Stimulated activated CD8-positive, alpha-beta memory T cell treated with anti-CD3 and anti-CD28 coated beads, Interleukin-2, amount 100 ng/mL, for 48 hours (primary cell): ENCODE results near the gene CRYBB2.
"Not testable (repeated sequence)": the region's sequence is repeated elsewhere in the genome, so short reads cannot be mapped to it uniquely, and the experiment has no call there.

Source experiments
- DNase-seq, 2 donors: peaks; one replicate each; pipeline ENCODE4 v3.0.0-alpha.2; 2020; ENCODE audit warnings: low read depth in 2 of 2

Gene CRYBB2

DNA sequence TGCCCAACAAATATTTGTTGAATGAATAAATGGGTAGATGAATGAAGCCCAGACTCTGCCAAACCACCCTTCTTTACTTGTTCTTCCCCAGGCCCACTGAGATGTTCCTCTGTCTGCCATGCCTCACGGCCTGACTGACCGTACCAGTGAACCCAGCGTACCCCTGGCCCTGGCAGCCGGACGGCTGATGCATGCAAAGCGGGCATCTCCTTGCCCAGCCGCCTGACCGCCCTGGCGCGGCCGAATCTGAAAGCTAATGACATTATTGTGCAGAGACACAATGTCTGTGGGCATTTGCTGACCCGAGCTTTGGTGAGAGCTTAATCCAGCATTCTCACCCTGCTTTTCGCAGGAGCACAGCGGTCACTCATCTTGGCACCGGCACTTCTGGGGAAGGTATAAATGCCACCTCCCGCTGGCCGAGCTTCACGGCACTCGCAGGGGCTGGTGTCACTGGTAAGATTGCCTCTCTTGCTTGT, at the start of gene CRYBB2:
Gene CRYBB2 (plus strand): TSS at position 429 of the 479 bp plus-strand sequence. CDS start 1,791 bp downstream, outside the sequence.
- no peak for DNase-seq

- no peak for DNase-seq
These were observed 48.9 kb upstream of the CRYBB2 start for GRCh38 chr22:25170426-25170980.

GRCh38 chr22:25172153-25172552, 47.3 kb upstream of the CRYBB2 start:
- DNase-seq = peak; percentile 4 to 13

GRCh38 chr22:25174156-25174887, 45.1 kb upstream of the CRYBB2 start:
- no peak for DNase-seq

DNA sequence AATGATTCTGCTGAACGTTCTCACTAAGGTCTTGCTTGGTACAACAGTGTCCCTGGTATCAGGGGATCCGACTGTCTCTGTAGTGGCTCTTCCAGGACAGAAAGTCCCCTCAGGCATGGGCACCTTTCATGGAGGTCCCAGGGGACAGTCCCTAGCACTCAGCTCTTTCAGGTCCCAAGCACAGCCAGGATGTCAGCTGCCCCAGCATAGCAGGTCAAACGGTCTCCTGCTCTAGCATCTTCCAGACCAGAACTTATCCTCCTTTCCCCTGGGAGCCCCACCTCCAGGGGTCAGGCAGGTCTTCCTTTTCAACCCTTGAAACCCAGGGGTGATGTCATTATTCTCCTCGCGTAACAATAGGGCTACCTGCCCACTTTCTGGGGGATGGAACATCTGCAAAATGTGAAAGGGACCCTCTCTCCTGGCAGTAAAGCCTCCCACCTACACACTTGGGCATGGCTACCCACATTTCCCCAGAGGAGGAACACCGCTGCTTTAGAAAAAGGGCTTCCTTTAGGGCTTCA, 44.5 kb upstream of the CRYBB2 start:
- DNase-seq = no peak

- DNase-seq = no peak
These were observed 43.3 kb upstream of the CRYBB2 start for GRCh38 chr22:25176175-25176574.

DNA sequence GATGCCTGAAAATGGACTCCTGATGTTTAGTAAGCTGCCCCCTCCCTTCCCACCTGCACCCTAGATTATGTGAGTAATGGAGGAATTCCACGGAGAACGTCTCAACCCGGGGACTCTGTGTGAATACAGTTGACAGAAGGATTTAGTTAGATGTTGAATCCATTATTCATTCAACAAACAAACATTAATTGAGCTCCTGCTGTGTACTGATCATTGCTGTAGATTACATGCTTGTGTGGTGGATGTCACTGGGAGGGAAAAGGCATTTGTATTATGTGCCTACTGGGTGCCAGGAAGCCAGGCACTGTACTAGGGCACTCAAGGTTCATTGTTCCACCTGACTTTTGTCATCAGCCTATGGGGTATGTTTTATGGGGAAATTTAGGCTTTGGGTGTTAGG, 42.6 kb upstream of the CRYBB2 start:
- no peak for DNase-seq

GRCh38 chr22:25177226-25177625, 42.2 kb upstream of the CRYBB2 start:
- no peak for DNase-seq

DNA sequence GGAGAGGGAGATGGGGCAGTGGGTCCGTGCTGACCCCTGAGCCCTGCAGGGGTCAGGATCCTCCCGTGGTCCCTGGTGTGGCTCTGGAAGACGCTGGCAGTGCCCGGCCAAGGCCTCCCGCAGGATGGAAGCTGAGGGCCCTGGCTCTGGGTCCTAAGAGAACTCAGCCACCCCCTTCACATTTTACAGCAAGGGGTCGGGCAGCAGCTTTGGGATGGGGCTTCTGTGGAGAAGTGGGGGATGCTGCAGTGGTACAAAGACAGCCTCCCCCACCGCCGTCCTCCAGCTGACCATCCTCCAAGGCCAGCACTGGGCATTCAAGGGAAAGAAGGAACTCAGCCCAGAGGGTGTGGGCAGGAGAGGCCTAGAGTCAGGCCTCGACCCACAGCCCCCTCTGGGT, 41.5 kb upstream of the CRYBB2 start:
- DNase-seq = no peak

DNA sequence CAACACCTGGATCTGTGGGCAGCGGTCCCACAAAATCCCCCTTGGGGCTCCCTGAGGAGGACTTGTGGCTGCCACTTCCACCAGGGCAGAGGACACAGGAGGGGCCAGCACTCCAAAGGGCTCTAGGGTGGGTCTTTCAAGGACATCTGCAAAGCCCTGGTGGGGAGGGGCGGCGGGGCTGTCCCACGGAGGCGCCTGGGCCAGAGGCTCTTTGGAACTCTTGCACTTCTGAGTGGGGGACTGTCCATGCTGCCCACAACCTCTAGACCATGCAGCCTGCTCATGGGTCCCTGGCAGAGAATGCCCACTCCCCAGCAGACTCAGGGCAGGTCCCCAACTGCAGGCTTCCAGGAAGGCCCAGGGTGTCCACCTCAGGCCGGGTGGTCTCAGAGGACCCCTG, 41.1 kb upstream of the CRYBB2 start:
- not testable (repeated sequence) for DNase-seq

- DNase-seq = not testable (repeated sequence)
These were observed 40.4 kb upstream of the CRYBB2 start for GRCh38 chr22:25178869-25179631.

DNA sequence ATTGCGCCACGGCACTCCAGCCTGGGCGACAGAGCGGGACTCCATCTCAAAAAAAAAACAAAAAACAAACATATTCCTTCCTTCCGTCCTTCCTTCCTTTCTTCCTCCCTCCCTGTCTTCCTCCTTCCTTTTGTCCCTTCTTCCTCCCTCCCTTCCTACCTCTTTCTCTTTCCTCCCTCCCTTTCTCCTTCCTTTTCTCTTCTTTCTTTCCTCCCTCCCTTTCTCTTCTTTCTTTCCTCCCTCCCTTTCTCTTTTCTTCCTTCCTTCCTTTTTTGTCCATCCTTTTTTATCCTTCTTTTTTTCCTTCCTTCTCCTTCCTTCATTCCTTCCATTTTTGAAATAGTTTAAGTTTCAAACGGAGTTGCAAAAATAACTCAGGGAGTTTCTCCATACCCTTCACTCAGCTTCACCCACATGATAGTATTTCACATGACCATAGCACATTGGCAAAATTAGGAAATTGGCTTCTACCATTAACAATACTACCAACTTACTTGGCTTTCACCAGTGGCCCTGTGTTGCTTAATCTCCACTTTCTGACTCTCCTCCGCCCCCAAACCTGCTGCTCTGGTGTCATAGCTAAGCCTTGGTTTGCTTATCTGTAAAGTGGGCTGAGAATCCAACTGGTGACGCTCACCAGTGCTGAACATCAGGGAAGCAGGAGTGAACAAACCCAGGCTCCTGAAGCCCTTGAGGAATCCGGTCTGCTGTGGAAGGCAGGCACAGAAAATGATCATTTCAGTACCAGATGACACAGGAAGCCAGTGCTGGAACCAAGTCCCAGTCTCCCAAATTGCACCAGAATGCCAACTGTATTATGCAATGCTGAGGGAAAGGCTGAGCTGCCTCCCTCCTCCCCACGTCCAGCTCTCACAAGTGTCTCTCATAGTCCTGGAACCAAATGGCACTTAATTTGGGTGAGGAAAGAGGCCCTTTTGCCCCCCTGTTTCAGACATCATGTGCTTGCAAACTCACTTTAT, 37.0 kb upstream of the CRYBB2 start:
- DNase-seq = no peak

DNA sequence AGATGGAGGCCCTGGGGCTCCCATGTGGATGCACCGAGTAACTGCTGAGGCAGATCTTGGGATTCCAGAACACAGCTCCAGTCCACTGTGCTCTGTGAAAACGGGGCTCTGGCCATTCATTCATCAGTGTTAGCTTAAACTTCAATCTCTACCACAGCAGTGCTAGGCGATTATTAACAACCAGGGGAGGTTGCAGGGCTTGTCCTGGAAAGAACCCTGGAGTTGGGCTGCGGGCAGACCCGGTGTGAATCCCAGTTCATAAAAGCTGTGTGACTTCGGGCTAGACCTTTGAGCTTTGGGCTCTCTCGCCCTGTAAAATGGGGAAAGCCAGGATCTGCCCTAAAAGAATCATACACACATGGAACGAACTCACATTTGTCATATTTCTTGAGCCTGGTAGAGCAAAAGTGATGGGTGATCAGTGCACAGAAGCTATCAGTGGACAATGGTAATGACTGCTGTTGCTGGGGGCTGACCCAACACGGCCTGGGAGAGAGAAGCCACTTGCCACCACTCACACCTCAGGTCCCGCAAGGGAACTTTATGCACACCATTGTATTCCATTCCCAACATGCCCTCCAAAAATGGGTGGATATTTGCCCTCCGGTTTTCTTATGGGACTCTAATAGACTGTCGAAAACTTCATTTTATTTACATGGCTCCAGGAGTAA, 35.4 kb upstream of the CRYBB2 start:
- DNase-seq = no peak

GRCh38 chr22:25186140-25186539, 33.3 kb upstream of the CRYBB2 start:
- no peak for DNase-seq

DNA sequence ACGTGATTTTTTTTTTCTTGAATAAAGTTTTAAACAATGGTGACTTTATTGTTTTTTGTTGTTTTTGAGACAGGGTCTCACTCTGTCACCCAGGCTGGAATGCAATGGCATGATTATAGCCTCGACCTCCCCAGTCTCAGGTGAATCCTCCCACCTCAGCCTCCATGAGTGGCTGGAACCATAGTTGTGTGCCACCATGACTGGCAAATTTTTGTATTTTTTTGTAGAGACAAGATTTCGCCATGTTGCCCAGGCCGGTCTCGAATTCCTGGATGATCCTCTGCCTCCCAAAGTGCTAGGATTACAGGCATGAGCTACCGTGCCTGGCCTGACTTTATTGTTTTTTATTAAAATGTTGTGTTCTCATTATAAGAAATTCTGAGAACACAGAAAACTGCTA, 32.0 kb upstream of the CRYBB2 start:
- no peak for DNase-seq

- DNase-seq = no peak
These were observed 27.0 kb upstream of the CRYBB2 start for GRCh38 chr22:25192406-25192805.

DNA sequence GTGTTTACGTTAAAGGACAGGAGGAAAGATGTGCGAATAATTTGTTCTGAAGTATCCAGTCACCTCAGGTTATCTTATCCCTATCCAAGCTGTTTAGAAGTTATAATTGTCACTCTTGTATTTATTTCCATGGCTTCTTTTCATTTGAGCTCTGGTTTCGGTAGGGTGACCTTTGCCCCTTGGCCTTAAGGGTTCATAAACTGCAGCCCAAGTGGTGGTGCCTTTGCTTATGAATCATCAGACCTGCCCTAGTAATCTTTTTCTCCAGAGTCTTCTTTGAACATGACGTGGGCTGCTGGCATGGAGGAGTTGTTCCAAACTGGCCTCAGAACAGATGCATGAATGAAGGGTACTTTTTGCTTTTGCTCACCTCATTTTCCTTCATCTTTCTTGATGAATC, 26.3 kb upstream of the CRYBB2 start:
- DNase-seq = no peak

- DNase-seq = no peak
These were observed 25.9 kb upstream of the CRYBB2 start for GRCh38 chr22:25193548-25193947.

DNA sequence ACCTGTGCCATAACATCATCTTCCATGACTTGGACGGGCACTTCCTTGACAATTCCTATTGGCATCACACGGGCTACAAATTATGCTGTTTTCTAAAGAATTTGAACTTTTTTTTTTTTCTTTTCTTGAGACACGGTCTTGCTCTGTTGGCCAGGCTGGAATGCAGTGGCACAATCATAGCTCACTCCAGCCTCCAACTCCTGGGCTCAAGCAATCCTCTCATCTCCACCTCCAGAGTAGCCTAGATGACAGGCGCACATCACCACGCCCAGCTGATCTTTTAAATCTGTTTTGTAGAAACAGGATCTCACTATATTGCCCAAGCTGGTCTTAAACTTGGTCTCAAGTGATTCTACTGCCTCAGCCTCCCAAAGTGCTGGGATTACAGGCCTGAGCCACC, 23.1 kb upstream of the CRYBB2 start:
- no peak for DNase-seq

DNA sequence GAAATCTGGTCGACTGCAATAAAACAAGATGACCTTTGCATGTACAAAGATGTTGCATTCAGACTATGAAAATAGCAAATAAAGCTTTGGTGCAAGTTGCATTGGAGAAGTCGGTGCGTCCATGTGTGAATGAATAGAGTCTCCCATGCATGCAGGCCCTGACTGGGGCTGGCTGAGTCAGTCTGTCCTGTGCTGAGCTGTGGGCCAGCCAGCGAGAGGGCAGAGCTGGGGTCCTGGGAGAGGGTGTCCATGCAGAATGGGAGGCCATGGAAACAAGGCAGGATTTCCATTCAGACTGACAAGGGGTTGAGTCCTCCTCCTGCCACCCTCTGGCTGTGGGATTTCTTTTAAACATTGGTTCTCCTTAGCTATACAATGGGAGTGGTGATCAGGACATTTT, 22.1 kb upstream of the CRYBB2 start:
- DNase-seq = no peak
